ENCODE measurements around the gene DELE1.
"Not testable (repeated sequence)": the region's sequence is repeated elsewhere in the genome, so short reads cannot be mapped to it uniquely, and the experiment has no call there.

DELE1 gene

DNA sequence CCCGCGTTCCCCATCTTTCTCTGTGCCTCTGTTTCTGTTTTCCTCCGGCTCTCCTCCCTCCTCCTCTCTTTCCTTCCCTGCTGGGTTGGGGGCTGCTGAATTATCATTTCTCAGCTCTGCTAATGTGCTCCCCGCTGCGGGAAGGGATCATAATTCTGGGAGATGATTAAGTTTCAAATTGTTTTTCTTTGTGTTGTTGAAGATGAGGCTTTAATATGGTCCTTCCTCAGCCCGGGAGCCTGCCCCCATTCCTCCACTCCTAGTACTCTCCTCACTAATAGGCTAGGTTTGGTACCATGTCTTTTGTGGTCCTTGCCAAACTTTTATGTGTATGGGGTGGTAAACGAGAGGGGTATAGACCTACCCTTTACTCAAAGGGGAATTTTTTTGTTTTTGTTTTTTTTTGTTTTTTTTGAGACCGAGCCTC lies 39.8 kb upstream of the DELE1 start:
- TF ChIP-seq, protein P1, sequence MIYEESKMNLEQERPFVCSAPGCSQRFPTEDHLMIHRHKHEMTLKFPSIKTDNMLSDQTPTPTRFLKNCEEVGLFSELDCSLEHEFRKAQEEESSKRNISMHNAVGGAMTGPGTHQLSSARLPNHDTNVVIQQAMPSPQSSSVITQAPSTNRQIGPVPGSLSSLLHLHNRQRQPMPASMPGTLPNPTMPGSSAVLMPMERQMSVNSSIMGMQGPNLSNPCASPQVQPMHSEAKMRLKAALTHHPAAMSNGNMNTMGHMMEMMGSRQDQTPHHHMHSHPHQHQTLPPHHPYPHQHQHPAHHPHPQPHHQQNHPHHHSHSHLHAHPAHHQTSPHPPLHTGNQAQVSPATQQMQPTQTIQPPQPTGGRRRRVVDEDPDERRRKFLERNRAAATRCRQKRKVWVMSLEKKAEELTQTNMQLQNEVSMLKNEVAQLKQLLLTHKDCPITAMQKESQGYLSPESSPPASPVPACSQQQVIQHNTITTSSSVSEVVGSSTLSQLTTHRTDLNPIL (CRISPR knock-in tag; IDR thresholded peaks at IDR 0.05; ENCODE audit: low read depth): no peak
- TF ChIP-seq ZFP3 (CRISPR knock-in tag; IDR thresholded peaks at IDR 0.05) (no peak), ZNF70 (CRISPR knock-in tag; IDR thresholded peaks at IDR 0.05) (no peak), CSDC2 (CRISPR knock-in tag; IDR thresholded peaks at IDR 0.05) (no peak), ESRRG (CRISPR knock-in tag; IDR thresholded peaks at IDR 0.05) (no peak), BACH2 (CRISPR knock-in tag; IDR thresholded peaks at IDR 0.05; ENCODE audit: borderline replicate concordance) (no peak), ISL1 (CRISPR knock-in tag; IDR thresholded peaks at IDR 0.05) (no peak)
- TF ChIP-seq, protein P2, sequence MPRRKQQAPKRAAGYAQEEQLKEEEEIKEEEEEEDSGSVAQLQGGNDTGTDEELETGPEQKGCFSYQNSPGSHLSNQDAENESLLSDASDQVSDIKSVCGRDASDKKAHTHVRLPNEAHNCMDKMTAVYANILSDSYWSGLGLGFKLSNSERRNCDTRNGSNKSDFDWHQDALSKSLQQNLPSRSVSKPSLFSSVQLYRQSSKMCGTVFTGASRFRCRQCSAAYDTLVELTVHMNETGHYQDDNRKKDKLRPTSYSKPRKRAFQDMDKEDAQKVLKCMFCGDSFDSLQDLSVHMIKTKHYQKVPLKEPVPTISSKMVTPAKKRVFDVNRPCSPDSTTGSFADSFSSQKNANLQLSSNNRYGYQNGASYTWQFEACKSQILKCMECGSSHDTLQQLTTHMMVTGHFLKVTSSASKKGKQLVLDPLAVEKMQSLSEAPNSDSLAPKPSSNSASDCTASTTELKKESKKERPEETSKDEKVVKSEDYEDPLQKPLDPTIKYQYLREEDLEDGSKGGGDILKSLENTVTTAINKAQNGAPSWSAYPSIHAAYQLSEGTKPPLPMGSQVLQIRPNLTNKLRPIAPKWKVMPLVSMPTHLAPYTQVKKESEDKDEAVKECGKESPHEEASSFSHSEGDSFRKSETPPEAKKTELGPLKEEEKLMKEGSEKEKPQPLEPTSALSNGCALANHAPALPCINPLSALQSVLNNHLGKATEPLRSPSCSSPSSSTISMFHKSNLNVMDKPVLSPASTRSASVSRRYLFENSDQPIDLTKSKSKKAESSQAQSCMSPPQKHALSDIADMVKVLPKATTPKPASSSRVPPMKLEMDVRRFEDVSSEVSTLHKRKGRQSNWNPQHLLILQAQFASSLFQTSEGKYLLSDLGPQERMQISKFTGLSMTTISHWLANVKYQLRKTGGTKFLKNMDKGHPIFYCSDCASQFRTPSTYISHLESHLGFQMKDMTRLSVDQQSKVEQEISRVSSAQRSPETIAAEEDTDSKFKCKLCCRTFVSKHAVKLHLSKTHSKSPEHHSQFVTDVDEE (CRISPR knock-in tag; IDR thresholded peaks at IDR 0.05): no peak
- no peak for ATAC-seq

DNA sequence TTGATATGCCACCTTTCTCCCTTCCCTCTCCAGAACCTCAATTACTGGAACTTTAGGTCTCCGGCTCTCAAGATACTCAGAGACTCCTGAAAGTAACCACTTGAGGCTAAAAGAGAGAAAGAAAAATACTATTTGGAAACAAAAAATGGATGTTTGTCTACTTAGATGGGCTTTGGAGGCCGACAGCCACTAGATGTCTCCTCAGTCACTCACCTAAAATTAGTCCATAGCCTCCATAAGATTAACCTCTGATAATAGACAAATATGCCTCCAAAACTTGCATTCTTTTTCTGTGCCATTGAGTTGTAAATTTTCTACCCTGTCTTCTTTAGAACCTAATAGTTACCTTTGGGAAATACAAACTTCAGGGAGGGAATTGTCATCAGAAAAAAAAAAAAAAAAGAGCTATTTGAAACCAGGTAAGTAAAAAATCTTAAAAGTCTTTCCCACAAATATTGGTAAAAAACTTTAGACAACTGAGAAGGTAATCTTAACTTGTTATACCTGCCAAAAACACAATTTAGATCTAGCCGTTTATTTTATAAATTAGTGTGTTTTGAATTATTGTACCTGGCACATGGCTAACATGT lies 34.3 kb upstream of the DELE1 start:
- ATAC-seq: peak; percentile 40; the same call in 1 of the 3 replicates

DNA sequence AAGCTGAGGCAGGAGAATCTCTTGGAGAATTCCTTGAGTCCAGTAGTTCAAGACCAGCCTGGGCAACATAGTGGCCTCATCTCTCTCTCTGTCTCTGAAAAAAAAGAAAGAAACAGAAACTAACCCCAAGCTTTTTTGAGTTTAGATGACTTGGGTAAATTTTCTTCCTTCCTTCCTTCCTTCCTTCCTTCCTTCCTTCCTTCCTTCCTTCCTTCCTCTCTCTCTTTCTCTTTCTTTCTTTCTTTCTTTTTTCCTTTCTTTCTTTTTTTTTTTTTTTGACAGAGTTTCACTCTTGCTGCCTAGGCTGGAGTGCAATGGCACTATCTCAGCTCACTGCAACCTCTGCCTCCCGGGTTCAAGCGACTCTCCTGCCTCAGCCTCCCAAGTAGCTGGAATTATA lies 33.2 kb upstream of the DELE1 start:
- not testable (repeated sequence) for ATAC-seq

More for the DNA sequence above, 34.3 kb upstream of the DELE1 start:
- TF ChIP-seq ZNF70 (CRISPR knock-in tag; IDR thresholded peaks at IDR 0.05) (peak; percentile 98), RARB (CRISPR knock-in tag; IDR thresholded peaks at IDR 0.05) (no peak), ZNF565 (CRISPR knock-in tag; conservative IDR thresholded peaks at IDR 0.05; ENCODE audit: low read depth) (no peak)

DNA sequence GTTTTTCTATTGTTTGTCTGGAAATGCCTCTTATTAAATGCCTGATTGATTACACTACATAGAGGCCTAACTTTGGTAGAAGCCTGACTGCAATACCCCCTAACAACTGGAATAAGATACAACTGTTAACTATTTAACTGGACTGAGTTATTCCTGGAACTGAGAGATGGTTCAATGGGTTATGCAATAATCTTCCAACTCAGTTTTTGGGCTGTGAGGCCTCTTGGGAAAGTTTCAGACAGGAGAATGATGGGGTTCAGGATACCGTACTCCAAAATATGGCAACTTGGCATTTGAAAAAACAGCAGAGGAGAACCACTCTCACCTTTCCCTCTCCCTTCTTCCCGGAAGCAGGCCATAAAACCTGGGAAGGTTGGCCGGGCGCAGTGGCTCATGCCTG lies 26.2 kb upstream of the DELE1 start:
- no peak for ATAC-seq
- TF ChIP-seq BACH2 (CRISPR knock-in tag; IDR thresholded peaks at IDR 0.05; ENCODE audit: borderline replicate concordance) (no peak), ZNF70 (CRISPR knock-in tag; IDR thresholded peaks at IDR 0.05) (no peak), SNAI2 (CRISPR knock-in tag; IDR thresholded peaks at IDR 0.05) (no peak), TOX (CRISPR knock-in tag; IDR thresholded peaks at IDR 0.05; ENCODE audit: borderline replicate concordance) (no peak), RARB (CRISPR knock-in tag; IDR thresholded peaks at IDR 0.05) (no peak), ISL1 (CRISPR knock-in tag; IDR thresholded peaks at IDR 0.05) (no peak), ZNF565 (CRISPR knock-in tag; conservative IDR thresholded peaks at IDR 0.05; ENCODE audit: low read depth) (no peak), PPARA (CRISPR knock-in tag; IDR thresholded peaks at IDR 0.05; ENCODE audit: borderline replicate concordance) (no peak), TCF4 (CRISPR knock-in tag; IDR thresholded peaks at IDR 0.05; ENCODE audit: borderline replicate concordance) (no peak), ZC3H10 (CRISPR knock-in tag; IDR thresholded peaks at IDR 0.05) (no peak), ZFP3 (CRISPR knock-in tag; IDR thresholded peaks at IDR 0.05) (no peak), ESRRG (CRISPR knock-in tag; IDR thresholded peaks at IDR 0.05) (no peak)
- TF ChIP-seq, protein P3, sequence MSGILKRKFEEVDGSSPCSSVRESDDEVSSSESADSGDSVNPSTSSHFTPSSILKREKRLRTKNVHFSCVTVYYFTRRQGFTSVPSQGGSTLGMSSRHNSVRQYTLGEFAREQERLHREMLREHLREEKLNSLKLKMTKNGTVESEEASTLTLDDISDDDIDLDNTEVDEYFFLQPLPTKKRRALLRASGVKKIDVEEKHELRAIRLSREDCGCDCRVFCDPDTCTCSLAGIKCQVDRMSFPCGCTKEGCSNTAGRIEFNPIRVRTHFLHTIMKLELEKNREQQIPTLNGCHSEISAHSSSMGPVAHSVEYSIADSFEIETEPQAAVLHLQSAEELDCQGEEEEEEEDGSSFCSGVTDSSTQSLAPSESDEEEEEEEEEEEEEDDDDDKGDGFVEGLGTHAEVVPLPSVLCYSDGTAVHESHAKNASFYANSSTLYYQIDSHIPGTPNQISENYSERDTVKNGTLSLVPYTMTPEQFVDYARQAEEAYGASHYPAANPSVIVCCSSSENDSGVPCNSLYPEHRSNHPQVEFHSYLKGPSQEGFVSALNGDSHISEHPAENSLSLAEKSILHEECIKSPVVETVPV (CRISPR knock-in tag; IDR thresholded peaks at IDR 0.05): no peak
- TF ChIP-seq, protein P4, sequence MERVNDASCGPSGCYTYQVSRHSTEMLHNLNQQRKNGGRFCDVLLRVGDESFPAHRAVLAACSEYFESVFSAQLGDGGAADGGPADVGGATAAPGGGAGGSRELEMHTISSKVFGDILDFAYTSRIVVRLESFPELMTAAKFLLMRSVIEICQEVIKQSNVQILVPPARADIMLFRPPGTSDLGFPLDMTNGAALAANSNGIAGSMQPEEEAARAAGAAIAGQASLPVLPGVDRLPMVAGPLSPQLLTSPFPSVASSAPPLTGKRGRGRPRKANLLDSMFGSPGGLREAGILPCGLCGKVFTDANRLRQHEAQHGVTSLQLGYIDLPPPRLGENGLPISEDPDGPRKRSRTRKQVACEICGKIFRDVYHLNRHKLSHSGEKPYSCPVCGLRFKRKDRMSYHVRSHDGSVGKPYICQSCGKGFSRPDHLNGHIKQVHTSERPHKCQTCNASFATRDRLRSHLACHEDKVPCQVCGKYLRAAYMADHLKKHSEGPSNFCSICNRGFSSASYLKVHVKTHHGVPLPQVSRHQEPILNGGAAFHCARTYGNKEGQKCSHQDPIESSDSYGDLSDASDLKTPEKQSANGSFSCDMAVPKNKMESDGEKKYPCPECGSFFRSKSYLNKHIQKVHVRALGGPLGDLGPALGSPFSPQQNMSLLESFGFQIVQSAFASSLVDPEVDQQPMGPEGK (CRISPR knock-in tag; IDR thresholded peaks at IDR 0.05; ENCODE audit: borderline replicate concordance): no peak
- TF ChIP-seq, protein P5, sequence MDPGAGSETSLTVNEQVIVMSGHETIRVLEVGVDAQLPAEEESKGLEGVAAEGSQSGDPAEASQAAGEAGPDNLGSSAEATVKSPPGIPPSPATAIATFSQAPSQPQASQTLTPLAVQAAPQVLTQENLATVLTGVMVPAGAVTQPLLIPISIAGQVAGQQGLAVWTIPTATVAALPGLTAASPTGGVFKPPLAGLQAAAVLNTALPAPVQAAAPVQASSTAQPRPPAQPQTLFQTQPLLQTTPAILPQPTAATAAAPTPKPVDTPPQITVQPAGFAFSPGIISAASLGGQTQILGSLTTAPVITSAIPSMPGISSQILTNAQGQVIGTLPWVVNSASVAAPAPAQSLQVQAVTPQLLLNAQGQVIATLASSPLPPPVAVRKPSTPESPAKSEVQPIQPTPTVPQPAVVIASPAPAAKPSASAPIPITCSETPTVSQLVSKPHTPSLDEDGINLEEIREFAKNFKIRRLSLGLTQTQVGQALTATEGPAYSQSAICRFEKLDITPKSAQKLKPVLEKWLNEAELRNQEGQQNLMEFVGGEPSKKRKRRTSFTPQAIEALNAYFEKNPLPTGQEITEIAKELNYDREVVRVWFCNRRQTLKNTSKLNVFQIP (CRISPR knock-in tag; IDR thresholded peaks at IDR 0.05; ENCODE audit: borderline replicate concordance, low read depth): no peak
